Endodermal cell (in vitro differentiated cells): ENCODE measurements around the gene PLCXD1. TPM values are rescaled to one million over a fixed set of nuclear protein-coding genes. Genes with fewer than 3 reads are reported as not detected.
A peak's percentile ranks its signal among the peaks of the same experiment; 100 is the strongest.
"Not testable (repeated sequence)": the region's sequence is repeated elsewhere in the genome, so short reads cannot be mapped to it uniquely, and the experiment has no call there.

ENCODE experiments used
- DNase-seq: peaks from one replicate; pipeline ENCODE4 v3.0.0-alpha.2; 2017
- H3K27ac ChIP-seq: 2 replicates; pipeline ENCODE4 v1.5.1; 2013; ENCODE audit warnings: mild to moderate bottlenecking, low read depth, low read length, moderate library complexity
- H3K27me3 ChIP-seq: 2 replicates; pipeline ENCODE4 v1.6.1; 2013; ENCODE audit warnings: mild to moderate bottlenecking, low read length, moderate library complexity; ENCODE audit not compliant: insufficient read depth, control insufficient read depth, poor library complexity, severe bottlenecking
- H3K36me3 ChIP-seq: 2 replicates; pipeline ENCODE4 v1.7.0; 2013; ENCODE audit warnings: mild to moderate bottlenecking, low read length, moderate library complexity; ENCODE audit not compliant: control insufficient read depth, insufficient read depth
- H3K4me1 ChIP-seq: one replicate; pipeline ENCODE4 v1.7.0; 2013; ENCODE audit warnings: low read length; ENCODE audit not compliant: control insufficient read depth, insufficient read depth
- H3K4me3 ChIP-seq: 2 replicates; pipeline ENCODE4 v1.5.1; 2013; ENCODE audit warnings: mild to moderate bottlenecking, low read length, moderate library complexity
- H3K9ac ChIP-seq: 2 replicates; pipeline ENCODE4 v1.6.1; 2013; ENCODE audit warnings: mild to moderate bottlenecking, low read length, moderate library complexity; ENCODE audit not compliant: poor library complexity, severe bottlenecking; ENCODE audit errors: extremely low read depth
- H3K9me3 ChIP-seq: 2 replicates; pipeline ENCODE4 v1.6.1; 2013; ENCODE audit warnings: mild to moderate bottlenecking, low read length, moderate library complexity; ENCODE audit not compliant: control insufficient read depth
- H3K27ac Mint-ChIP-seq: 2 replicates; pipeline ENCODE4 v1.8.0; 2020; ENCODE audit warnings: mixed read lengths
- H3K27me3 Mint-ChIP-seq: 2 replicates; pipeline ENCODE4 v1.8.0; 2021; ENCODE audit warnings: mild to moderate bottlenecking, mixed read lengths; ENCODE audit not compliant: insufficient read depth
- H3K36me3 Mint-ChIP-seq: 2 replicates; pipeline ENCODE4 v1.8.0; 2020; ENCODE audit warnings: low read depth, mixed read lengths
- H3K4me1 Mint-ChIP-seq: 2 replicates; pipeline ENCODE4 v1.8.0; 2020; ENCODE audit warnings: mixed read lengths
- H3K4me3 Mint-ChIP-seq: 2 replicates; pipeline ENCODE4 v1.8.0; 2020; ENCODE audit warnings: mild to moderate bottlenecking, moderate library complexity, mixed read lengths
- H3K9me3 Mint-ChIP-seq: 2 replicates; pipeline ENCODE4 v1.8.0; 2020; ENCODE audit warnings: mild to moderate bottlenecking, mixed read lengths
- CTCF ChIP-seq: fragments of 200-600 bp; sonication (generic); conservative IDR thresholded peaks from 2 replicates; pipeline ENCODE4 v1.5.0; 2021; ENCODE audit warnings: antibody characterized with exemption, mild to moderate bottlenecking
- WGBS, 2 experiments: methylation state at CpG; one replicate each; pipeline versions ENCODE4 v1.1.5 to v1.1.7; 2013; ENCODE audit warnings: missing lambda C conversion rate in 2 of 2, mixed read lengths in 1 of 2; ENCODE audit not compliant: insufficient coverage in 1 of 2, insufficient read length in 1 of 2; 5-methylcytosine and 5-hydroxymethylcytosine counted together
- total RNA-seq, 2 donors: library from RNA; stranded (reverse); fragmentation: NEBNext Ultra II Directional in 1 of 2; extraction: Animal tissue kit (Norgen Biotek cat#: 25700) in 1 of 2; gene quantifications; 2 replicates in 1 of 2; 3 replicates in 1 of 2; pipeline ENCODE4 v1.2.1, GENCODE V29; 2021

PLCXD1 gene
- total RNA-seq, 2 donors from 2014 or later = 70.3 to 96.9 TPM

- H3K9ac ChIP-seq = peak overlapping the region; percentile 84
- Mint-ChIP-seq H3K36me3 (peaks cover 8% of the 10 kb centered on the region), H3K4me1 (peaks cover 10% of the 10 kb centered on the region), H3K27ac (peak overlapping the region; percentile 74), H3K4me3 (peak overlapping the region; percentile 74), H3K27me3 (no peaks in the 10 kb centered on the region), H3K9me3 (no peaks in the 10 kb centered on the region)
- H3K27me3 ChIP-seq = no peaks in the 10 kb centered on the region
- peak; percentile 95 for DNase-seq
- WGBS, 2 experiments = 1 to 2% methylated on average over 20 to 36 of the region's 36 CpGs
- H3K36me3 ChIP-seq = no peaks in the 10 kb centered on the region
- TF ChIP-seq CTCF = no peak
- no peak overlapping the region for H3K27ac ChIP-seq
- H3K9me3 ChIP-seq = no peaks in the 10 kb centered on the region
- H3K4me1 ChIP-seq = peaks cover 4% of the 10 kb centered on the region
- H3K4me3 ChIP-seq = peak overlapping the region; percentile 84
Observed at GRCh38 chrX:275967-276580, 5.1 kb upstream of the PLCXD1 start.

DNA sequence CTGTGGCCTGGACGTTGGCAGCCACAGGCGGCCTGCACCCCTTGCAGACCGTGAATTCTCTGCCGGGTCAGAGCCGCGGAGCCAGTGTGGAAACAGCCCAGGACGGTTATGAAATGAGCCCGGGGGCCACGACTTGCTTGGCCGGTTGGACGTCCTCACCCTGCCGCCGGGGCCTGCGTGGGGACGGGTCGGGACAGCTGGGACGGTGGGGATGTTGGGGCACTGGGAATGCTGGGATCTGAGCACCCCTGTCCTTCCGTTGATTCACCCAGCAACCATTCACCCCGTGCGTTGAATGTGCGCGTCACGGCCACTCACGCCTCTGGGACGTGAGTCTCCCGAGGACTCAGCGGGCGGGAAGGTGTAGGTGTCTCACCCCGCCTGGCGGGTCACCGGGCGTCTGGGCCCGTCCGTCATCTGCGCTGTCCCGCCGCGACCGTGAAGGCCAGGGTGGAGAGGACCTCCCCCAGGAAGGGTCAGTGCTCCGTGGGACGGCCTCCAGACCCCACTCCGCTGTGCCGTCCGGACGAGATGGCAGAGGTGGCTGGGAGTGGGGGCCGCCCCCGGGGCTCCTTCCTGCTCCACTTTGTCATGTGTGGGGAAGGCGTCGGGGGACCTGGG is 4.5 kb upstream of the PLCXD1 start:
- H3K27me3 Mint-ChIP-seq = no peaks in the 10 kb centered on the region
- Histone ChIP-seq H3K4me1 (peaks cover 4% of the 10 kb centered on the region), H3K27me3 (no peaks in the 10 kb centered on the region), H3K9me3 (no peaks in the 10 kb centered on the region), H3K4me3 (peak overlapping the region; percentile 84), H3K36me3 (no peaks in the 10 kb centered on the region), H3K27ac (no peak overlapping the region), H3K9ac (peak overlapping the region; percentile 84)
- H3K36me3 Mint-ChIP-seq = peaks cover 8% of the 10 kb centered on the region
- 7 to 13% methylated on average over 20 to 48 of the region's 49 CpGs for WGBS, 2 experiments
- TF ChIP-seq CTCF = no peak
- peak overlapping the region; percentile 74 for H3K4me3 Mint-ChIP-seq
- no peaks in the 10 kb centered on the region for H3K9me3 Mint-ChIP-seq
- H3K27ac Mint-ChIP-seq = peak overlapping the region; percentile 74
- peaks cover 10% of the 10 kb centered on the region for H3K4me1 Mint-ChIP-seq
- DNase-seq = no peak

DNA sequence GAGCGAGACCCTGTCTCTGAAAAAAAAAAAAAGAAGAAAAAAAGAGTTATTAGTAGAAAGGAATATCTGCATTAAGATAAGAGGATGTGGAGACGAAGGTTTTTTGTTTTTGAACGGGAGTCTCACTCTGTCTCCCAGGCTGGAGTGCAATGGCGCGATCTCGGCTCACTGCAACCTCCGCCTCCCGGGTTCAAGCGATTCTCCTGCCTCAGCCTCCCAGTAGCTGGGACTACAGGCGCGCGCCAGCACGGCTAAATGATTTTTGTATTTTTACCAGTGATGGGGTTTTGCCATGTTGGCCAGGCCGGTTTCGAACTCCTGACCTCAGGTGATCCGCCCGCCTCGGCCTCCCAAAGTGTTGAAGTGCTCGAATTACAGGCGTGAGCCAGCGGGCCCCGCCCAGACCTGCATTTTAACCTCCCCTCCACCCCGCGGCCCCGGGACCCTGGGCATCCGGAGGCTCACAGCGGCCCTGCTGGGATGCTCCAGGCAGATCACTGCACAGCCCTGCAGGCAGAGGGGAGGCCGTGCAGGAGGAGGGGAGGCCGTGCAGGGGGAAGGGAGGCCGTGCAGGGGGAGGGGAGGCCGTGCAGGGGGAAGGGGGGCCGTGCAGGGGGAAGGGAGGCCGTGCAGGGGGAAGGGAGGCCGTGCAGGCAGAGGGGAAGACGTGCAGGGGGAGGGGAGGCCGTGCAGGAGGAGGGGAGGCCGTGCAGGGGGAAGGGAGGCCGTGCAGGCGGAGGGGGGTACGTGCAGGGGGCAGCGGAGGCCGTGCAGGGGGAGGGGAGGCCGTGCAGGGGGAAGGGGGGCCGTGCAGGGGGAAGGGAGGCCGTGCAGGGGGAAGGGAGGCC is 1.2 kb upstream of the PLCXD1 start:
- H3K4me1 Mint-ChIP-seq = peaks cover 10% of the 10 kb centered on the region
- Histone ChIP-seq H3K9ac (peak overlapping the region; percentile 53), H3K4me3 (peak overlapping the region; percentile 73), H3K36me3 (peaks cover 12% of the 10 kb centered on the region)
- not testable (repeated sequence) for H3K9me3 ChIP-seq, H3K27ac ChIP-seq, H3K27me3 Mint-ChIP-seq, H3K27me3 ChIP-seq, H3K4me1 ChIP-seq, H3K9me3 Mint-ChIP-seq
- peaks cover 16% of the 10 kb centered on the region for H3K36me3 Mint-ChIP-seq
- DNase-seq = peak; percentile 72
- H3K27ac Mint-ChIP-seq = peak overlapping the region; percentile 80
- peak overlapping the region; percentile 37 for H3K4me3 Mint-ChIP-seq
- WGBS, 2 experiments = 67 to 74% methylated on average over 19 to 27 of the region's 45 CpGs

GRCh38 chrX:280722-281121 is 459 bp upstream of the PLCXD1 start:
- H3K4me1 Mint-ChIP-seq, DNase-seq, H3K4me3 ChIP-seq, H3K27ac Mint-ChIP-seq, H3K27ac ChIP-seq, H3K9me3 ChIP-seq, H3K9ac ChIP-seq, H3K4me1 ChIP-seq, H3K27me3 ChIP-seq, H3K9me3 Mint-ChIP-seq, H3K27me3 Mint-ChIP-seq: not testable (repeated sequence)
- Mint-ChIP-seq H3K36me3 (peaks cover 24% of the 10 kb centered on the region), H3K4me3 (peak overlapping the region; percentile 81)
- no CpG with 5 or more reads among the region's 24 CpGs for WGBS, 2 experiments
- H3K36me3 ChIP-seq = peaks cover 19% of the 10 kb centered on the region

- H3K4me1 ChIP-seq, H3K27ac ChIP-seq, H3K27me3 ChIP-seq, H3K9me3 Mint-ChIP-seq, H3K4me1 Mint-ChIP-seq, H3K27me3 Mint-ChIP-seq, DNase-seq, H3K9me3 ChIP-seq: not testable (repeated sequence)
- peak overlapping the region; percentile 81 for H3K4me3 Mint-ChIP-seq
- H3K36me3 Mint-ChIP-seq = peaks cover 36% of the 10 kb centered on the region
- Histone ChIP-seq H3K9ac (peak overlapping the region; percentile 74), H3K36me3 (peaks cover 31% of the 10 kb centered on the region), H3K4me3 (peak overlapping the region; percentile 89)
- H3K27ac Mint-ChIP-seq = peak overlapping the region; percentile 96
- WGBS, 2 experiments = 78 to 84% methylated on average over 12 to 21 of the region's 21 CpGs
Observed at GRCh38 chrX:282000-282681, 960 bp downstream of the PLCXD1 start.
